GM12878 (cell line): Measurements from ENCODE around the gene YJU2. TPM values are rescaled to one million over a fixed set of nuclear protein-coding genes. Genes with fewer than 3 reads are reported as not detected.
A peak's percentile ranks its signal among the peaks of the same experiment; 100 is the strongest.

Experiments
- FOXM1 ChIP-seq: IDR thresholded peaks from 2 replicates; pipeline ENCODE4 v1.6.1; 2012; ENCODE audit warnings: low read depth, mild to moderate bottlenecking, inconsistent platforms, low read length, moderate library complexity
- HCFC1 ChIP-seq: fragments of 150-350 bp; IDR thresholded peaks from 2 replicates; pipeline ENCODE4 v1.6.1; 2014; ENCODE audit warnings: low read length
- HDGF ChIP-seq: fragments of 450-650 bp; IDR thresholded peaks from 2 replicates; pipeline ENCODE4 v1.6.1; 2016; ENCODE audit warnings: antibody characterized with exemption
- POLR2AphosphoS2 ChIP-seq: IDR thresholded peaks from 2 replicates; pipeline ENCODE4 v1.6.1; 2011; ENCODE audit warnings: low read depth, mild to moderate bottlenecking, low read length, improper control_type of control experiment, moderate library complexity
- RELA ChIP-seq: fragments of 450-650 bp; IDR thresholded peaks from 2 replicates; pipeline ENCODE4 v1.8.0; 2014; ENCODE audit warnings: borderline replicate concordance; ENCODE audit not compliant: partially characterized antibody
- polyA plus RNA-seq, 11 experiments: library from polyadenylated mRNA; depleted of rRNA in 4 of 11; unstranded in 6 of 11; stranded (reverse) in 5 of 11; fragments of >200 nt; fragmentation: Nextera tagmentation in 4 of 11; fragmentation: Illumina TruSeq in 1 of 11; extraction: Ambion mirVana in 4 of 11; extraction: Trizol in 1 of 11; gene quantifications; 1 replicate in 1 of 11; 2 replicates in 10 of 11; pipeline versions ENCODE4 v1.2.1 to v1.2.3, GENCODE V29; 2011 to 2016; ENCODE audit warnings: inconsistent platforms in 2 of 11, missing spikeins in 2 of 11, low read depth in 1 of 11
- total RNA-seq, 4 experiments: library from RNA; depleted of rRNA in 3 of 4; stranded (reverse); fragments of >200 nt in 3 of 4; fragmentation: Illumina TruSeq in 1 of 4; extraction: Trizol in 1 of 4; gene quantifications; 2 replicates each; pipeline versions ENCODE4 v1.2.1 to v1.2.3, GENCODE V29; 2013 to 2021
- TF ChIP-seq, protein P1 (sequence below): fragments of 450-650 bp; IDR thresholded peaks from 2 replicates; pipeline ENCODE4 v1.6.1; 2017; ENCODE audit warnings: mild to moderate bottlenecking
- TF ChIP-seq, protein P2 (sequence below): fragments of 450-650 bp; IDR thresholded peaks from 2 replicates; pipeline ENCODE4 v1.6.1; 2017; ENCODE audit warnings: mild to moderate bottlenecking, moderate library complexity
- TF ChIP-seq, protein P3 (sequence below): fragments of 450-650 bp; IDR thresholded peaks from 2 replicates; pipeline ENCODE4 v1.6.1; 2017; ENCODE audit warnings: mild to moderate bottlenecking, moderate library complexity
- TF ChIP-seq, protein P4 (sequence below): fragments of 450-650 bp; IDR thresholded peaks from 2 replicates; pipeline ENCODE4 v1.6.1; 2016; ENCODE audit warnings: mild to moderate bottlenecking
- TF ChIP-seq, protein P5 (sequence below): fragments of 450-650 bp; IDR thresholded peaks from 2 replicates; pipeline ENCODE4 v1.6.1; 2014; ENCODE audit warnings: mild to moderate bottlenecking

Gene YJU2
- total and polyA plus RNA-seq, 10 of the 15 experiments (the other 5 are each of a cell fraction or from before 2014, with no cell fraction given): 0.26 to 40.7 (median 23.8) TPM

DNA sequence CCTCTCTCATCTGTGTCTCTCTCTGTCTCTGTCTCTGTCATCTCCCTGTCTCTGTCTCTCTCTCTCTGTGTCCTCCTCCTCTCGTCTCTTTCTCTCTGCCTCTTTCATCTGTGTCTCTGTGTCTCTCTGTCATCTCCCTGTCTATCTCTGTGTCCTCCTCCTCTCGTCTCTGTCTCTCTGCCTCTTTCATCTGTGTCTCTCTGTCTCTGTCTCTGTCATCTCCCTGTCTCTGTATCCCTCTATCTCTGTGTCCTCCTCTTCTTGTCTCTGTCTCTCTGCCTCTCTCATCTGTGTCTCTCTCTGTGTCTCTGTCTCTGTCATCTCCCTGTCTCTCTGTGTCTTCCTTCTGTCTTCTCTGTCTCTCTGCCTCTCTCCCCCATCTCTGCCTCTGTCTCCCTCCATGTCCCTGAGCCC lies 18.1 kb upstream of the YJU2 start (continued):
- TF ChIP-seq, protein P1, sequence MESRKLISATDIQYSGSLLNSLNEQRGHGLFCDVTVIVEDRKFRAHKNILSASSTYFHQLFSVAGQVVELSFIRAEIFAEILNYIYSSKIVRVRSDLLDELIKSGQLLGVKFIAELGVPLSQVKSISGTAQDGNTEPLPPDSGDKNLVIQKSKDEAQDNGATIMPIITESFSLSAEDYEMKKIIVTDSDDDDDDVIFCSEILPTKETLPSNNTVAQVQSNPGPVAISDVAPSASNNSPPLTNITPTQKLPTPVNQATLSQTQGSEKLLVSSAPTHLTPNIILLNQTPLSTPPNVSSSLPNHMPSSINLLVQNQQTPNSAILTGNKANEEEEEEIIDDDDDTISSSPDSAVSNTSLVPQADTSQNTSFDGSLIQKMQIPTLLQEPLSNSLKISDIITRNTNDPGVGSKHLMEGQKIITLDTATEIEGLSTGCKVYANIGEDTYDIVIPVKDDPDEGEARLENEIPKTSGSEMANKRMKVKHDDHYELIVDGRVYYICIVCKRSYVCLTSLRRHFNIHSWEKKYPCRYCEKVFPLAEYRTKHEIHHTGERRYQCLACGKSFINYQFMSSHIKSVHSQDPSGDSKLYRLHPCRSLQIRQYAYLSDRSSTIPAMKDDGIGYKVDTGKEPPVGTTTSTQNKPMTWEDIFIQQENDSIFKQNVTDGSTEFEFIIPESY: peak; percentile 46; the same call in 1 of the 2 replicates
- TF ChIP-seq, protein P2, sequence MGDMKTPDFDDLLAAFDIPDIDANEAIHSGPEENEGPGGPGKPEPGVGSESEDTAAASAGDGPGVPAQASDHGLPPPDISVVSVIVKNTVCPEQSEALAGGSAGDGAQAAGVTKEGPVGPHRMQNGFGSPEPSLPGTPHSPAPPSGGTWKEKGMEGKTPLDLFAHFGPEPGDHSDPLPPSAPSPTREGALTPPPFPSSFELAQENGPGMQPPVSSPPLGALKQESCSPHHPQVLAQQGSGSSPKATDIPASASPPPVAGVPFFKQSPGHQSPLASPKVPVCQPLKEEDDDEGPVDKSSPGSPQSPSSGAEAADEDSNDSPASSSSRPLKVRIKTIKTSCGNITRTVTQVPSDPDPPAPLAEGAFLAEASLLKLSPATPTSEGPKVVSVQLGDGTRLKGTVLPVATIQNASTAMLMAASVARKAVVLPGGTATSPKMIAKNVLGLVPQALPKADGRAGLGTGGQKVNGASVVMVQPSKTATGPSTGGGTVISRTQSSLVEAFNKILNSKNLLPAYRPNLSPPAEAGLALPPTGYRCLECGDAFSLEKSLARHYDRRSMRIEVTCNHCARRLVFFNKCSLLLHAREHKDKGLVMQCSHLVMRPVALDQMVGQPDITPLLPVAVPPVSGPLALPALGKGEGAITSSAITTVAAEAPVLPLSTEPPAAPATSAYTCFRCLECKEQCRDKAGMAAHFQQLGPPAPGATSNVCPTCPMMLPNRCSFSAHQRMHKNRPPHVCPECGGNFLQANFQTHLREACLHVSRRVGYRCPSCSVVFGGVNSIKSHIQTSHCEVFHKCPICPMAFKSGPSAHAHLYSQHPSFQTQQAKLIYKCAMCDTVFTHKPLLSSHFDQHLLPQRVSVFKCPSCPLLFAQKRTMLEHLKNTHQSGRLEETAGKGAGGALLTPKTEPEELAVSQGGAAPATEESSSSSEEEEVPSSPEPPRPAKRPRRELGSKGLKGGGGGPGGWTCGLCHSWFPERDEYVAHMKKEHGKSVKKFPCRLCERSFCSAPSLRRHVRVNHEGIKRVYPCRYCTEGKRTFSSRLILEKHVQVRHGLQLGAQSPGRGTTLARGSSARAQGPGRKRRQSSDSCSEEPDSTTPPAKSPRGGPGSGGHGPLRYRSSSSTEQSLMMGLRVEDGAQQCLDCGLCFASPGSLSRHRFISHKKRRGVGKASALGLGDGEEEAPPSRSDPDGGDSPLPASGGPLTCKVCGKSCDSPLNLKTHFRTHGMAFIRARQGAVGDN: no peak
- no peak for TF ChIP-seq RELA
- no peak for TF ChIP-seq FOXM1
- TF ChIP-seq HDGF: peak; percentile 100
- no peak for TF ChIP-seq HCFC1
- TF ChIP-seq, protein P3, sequence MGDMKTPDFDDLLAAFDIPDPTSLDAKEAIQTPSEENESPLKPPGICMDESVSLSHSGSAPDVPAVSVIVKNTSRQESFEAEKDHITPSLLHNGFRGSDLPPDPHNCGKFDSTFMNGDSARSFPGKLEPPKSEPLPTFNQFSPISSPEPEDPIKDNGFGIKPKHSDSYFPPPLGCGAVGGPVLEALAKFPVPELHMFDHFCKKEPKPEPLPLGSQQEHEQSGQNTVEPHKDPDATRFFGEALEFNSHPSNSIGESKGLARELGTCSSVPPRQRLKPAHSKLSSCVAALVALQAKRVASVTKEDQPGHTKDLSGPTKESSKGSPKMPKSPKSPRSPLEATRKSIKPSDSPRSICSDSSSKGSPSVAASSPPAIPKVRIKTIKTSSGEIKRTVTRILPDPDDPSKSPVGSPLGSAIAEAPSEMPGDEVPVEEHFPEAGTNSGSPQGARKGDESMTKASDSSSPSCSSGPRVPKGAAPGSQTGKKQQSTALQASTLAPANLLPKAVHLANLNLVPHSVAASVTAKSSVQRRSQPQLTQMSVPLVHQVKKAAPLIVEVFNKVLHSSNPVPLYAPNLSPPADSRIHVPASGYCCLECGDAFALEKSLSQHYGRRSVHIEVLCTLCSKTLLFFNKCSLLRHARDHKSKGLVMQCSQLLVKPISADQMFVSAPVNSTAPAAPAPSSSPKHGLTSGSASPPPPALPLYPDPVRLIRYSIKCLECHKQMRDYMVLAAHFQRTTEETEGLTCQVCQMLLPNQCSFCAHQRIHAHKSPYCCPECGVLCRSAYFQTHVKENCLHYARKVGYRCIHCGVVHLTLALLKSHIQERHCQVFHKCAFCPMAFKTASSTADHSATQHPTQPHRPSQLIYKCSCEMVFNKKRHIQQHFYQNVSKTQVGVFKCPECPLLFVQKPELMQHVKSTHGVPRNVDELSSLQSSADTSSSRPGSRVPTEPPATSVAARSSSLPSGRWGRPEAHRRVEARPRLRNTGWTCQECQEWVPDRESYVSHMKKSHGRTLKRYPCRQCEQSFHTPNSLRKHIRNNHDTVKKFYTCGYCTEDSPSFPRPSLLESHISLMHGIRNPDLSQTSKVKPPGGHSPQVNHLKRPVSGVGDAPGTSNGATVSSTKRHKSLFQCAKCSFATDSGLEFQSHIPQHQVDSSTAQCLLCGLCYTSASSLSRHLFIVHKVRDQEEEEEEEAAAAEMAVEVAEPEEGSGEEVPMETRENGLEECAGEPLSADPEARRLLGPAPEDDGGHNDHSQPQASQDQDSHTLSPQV: no peak
- TF ChIP-seq, protein P4, sequence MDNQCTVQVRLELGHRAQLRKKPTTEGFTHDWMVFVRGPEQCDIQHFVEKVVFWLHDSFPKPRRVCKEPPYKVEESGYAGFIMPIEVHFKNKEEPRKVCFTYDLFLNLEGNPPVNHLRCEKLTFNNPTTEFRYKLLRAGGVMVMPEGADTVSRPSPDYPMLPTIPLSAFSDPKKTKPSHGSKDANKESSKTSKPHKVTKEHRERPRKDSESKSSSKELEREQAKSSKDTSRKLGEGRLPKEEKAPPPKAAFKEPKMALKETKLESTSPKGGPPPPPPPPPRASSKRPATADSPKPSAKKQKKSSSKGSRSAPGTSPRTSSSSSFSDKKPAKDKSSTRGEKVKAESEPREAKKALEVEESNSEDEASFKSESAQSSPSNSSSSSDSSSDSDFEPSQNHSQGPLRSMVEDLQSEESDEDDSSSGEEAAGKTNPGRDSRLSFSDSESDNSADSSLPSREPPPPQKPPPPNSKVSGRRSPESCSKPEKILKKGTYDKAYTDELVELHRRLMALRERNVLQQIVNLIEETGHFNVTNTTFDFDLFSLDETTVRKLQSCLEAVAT: peak; percentile 84
- no peak for TF ChIP-seq POLR2AphosphoS2
- TF ChIP-seq, protein P5, sequence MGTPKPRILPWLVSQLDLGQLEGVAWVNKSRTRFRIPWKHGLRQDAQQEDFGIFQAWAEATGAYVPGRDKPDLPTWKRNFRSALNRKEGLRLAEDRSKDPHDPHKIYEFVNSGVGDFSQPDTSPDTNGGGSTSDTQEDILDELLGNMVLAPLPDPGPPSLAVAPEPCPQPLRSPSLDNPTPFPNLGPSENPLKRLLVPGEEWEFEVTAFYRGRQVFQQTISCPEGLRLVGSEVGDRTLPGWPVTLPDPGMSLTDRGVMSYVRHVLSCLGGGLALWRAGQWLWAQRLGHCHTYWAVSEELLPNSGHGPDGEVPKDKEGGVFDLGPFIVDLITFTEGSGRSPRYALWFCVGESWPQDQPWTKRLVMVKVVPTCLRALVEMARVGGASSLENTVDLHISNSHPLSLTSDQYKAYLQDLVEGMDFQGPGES: no peak
- TF ChIP-seq, all 136 proteins: peak for 8
